ENCODE measurements around the gene TPSAB1. TPM values are rescaled to one million over a fixed set of nuclear protein-coding genes. Genes with fewer than 3 reads are reported as not detected.

TPSAB1 gene
- total and polyA plus RNA-seq, 10 of the 15 experiments (the other 5 are each of a cell fraction or from before 2014, with no cell fraction given), result 0.06 TPM; not detected in 9

- POLR2A ChIA-PET, result no interaction called here
- CTCF ChIA-PET, result no interaction called here
- ATAC-seq (no peak), FAIRE-seq (no peak), DNase-seq (ENCODE audit: low read depth, low spot score) (no peak)
- intact Hi-C loops (cut with micrococcal nuclease; ENCODE audit: unreplicated experiment), result no loop called here
- RAD21 ChIA-PET (ENCODE audit: unreplicated experiment), result no interaction called here
- Histone ChIP-seq H3K36me3 (ENCODE audit: control insufficient read depth in 2 of 2, insufficient read depth in 2 of 2, low read length in 1 of 2) (no peaks in the 10 kb centered on the region), H3K9ac (ENCODE audit: control insufficient read depth, insufficient read depth, low read length) (no peak overlapping the region), H3K9me3 (replicated peaks; ENCODE audit: control insufficient read depth, insufficient read depth, low read length) (no peaks in the 10 kb centered on the region; the same call in 2 of the 3 replicates), H3K27ac (ENCODE audit: control insufficient read depth, insufficient read depth) (no peak overlapping the region), H3K27me3 (replicated peaks in 1 of 2; ENCODE audit: control insufficient read depth in 2 of 2, insufficient read depth in 2 of 2, low read length in 1 of 2) (no peaks in the 10 kb centered on the region), H3K4me2 (ENCODE audit: control insufficient read depth, insufficient read depth) (no peak overlapping the region), H2AFZ (ENCODE audit: control insufficient read depth, low read depth, low read length) (no peak overlapping the region), H3K4me3 (no peak overlapping the region), H3K79me2 (ENCODE audit: control insufficient read depth, insufficient read depth, low read length) (no peaks in the 10 kb centered on the region), H4K20me1 (ENCODE audit: control insufficient read depth, insufficient read depth) (no peaks in the 10 kb centered on the region), H3K4me1 (ENCODE audit: control insufficient read depth, insufficient read depth, low read length) (no peaks in the 10 kb centered on the region)
- 86% methylated on average over 18 of the region's 18 CpGs for WGBS (ENCODE audit: insufficient coverage, insufficient replicate concordance, low lambda C conversion rate, missing lambda C conversion rate)
- TF ChIP-seq YY1 (IDR thresholded peaks at IDR 0.05; ENCODE audit: low read depth, low read length) (no peak), EED (IDR thresholded peaks at IDR 0.05; ENCODE audit: low read depth) (no peak), MLLT1 (IDR thresholded peaks at IDR 0.05) (no peak), PAX5 (IDR thresholded peaks at IDR 0.05; ENCODE audit: borderline replicate concordance, low read depth, low read length) (no peak), SP1 (IDR thresholded peaks at IDR 0.05; ENCODE audit: low read depth, low read length) (no peak), IKZF1 (conservative IDR thresholded peaks at IDR 0.05) (no peak), CBX3 (IDR thresholded peaks at IDR 0.05; ENCODE audit: borderline replicate concordance, low read depth) (no peak), ETV6 (conservative IDR thresholded peaks at IDR 0.05 in 1 of 2, IDR thresholded peaks at IDR 0.05 in 1 of 2; ENCODE audit: borderline replicate concordance in 1 of 2, low read depth in 1 of 2) (no peak), CHD2 (IDR thresholded peaks at IDR 0.05; ENCODE audit: borderline replicate concordance, low read depth, low read length) (no peak), CHD1 (IDR thresholded peaks at IDR 0.05; ENCODE audit: low read depth, low read length) (no peak), NFXL1 (IDR thresholded peaks at IDR 0.05; ENCODE audit: borderline replicate concordance) (no peak), POLR2A (IDR thresholded peaks at IDR 0.05; ENCODE audit: low read depth, low read length) (no peak), RELA (IDR thresholded peaks at IDR 0.05; ENCODE audit: borderline replicate concordance, partially characterized antibody) (no peak), RB1 (IDR thresholded peaks at IDR 0.05; ENCODE audit: borderline replicate concordance) (no peak), BCL11A (IDR thresholded peaks at IDR 0.05; ENCODE audit: low read depth, low read length) (no peak), SIX5 (IDR thresholded peaks at IDR 0.05; ENCODE audit: low read depth, low read length, severe bottlenecking) (no peak), RCOR1 (conservative IDR thresholded peaks at IDR 0.05; ENCODE audit: low read depth, low read length) (no peak), MTA2 (IDR thresholded peaks at IDR 0.05; ENCODE audit: low read depth) (no peak)
- in situ Hi-C loops (cut with MboI), result no loop called here
- BruUV-seq (replicated peaks), result no TSS peak
- SMC1A ChIA-PET (ENCODE audit: uncharacterized antibody, unreplicated experiment), result no interaction called here
Observed at GRCh38 chr16:1202274-1202673, 38.2 kb upstream of the TPSAB1 start.

Data from GM12878 (cell line).